Lung (tissue), 12 donors: ENCODE measurements around the gene GCSAM. TPM values are rescaled to one million over a fixed set of nuclear protein-coding genes. Genes with fewer than 3 reads are reported as not detected.

Experiments used
- ATAC-seq: fragments of 200-7000 bp; cut with Tn5 transposase; one replicate; pipeline ENCODE4 v1.9.1; 2020; ENCODE audit warnings: moderate number of reproducible peaks; ENCODE audit not compliant: insufficient read depth, low FRiP score
- DNase-seq, 3 donors: peaks; one replicate each; pipeline ENCODE4 v3.0.0-alpha.2; 2013 to 2017
- H3K27ac ChIP-seq, 2 donors: one replicate each; pipeline ENCODE4 v1.5.1; 2013; ENCODE audit warnings: mild to moderate bottlenecking in 2 of 2, moderate library complexity in 2 of 2, control low read depth in 1 of 2, inconsistent platforms in 1 of 2, low read depth in 1 of 2, low read length in 1 of 2
- H3K27me3 ChIP-seq, 3 donors: one replicate each; pipeline ENCODE4 v1.5.1; 2013; ENCODE audit warnings: low read length in 2 of 3; ENCODE audit not compliant: control insufficient read depth in 3 of 3, insufficient read depth in 3 of 3
- H3K36me3 ChIP-seq, 4 donors: one replicate each; pipeline ENCODE4 v1.5.1; 2013; ENCODE audit warnings: low read length in 4 of 4, mild to moderate bottlenecking in 1 of 4, moderate library complexity in 1 of 4; ENCODE audit not compliant: control insufficient read depth in 4 of 4, insufficient read depth in 4 of 4
- H3K4me1 ChIP-seq, 5 donors: one replicate each; pipeline ENCODE4 v1.5.1; 2013; ENCODE audit warnings: low read length in 5 of 5, mild to moderate bottlenecking in 2 of 5, moderate library complexity in 1 of 5; ENCODE audit not compliant: control insufficient read depth in 5 of 5, insufficient read depth in 5 of 5
- H3K4me3 ChIP-seq: one replicate; pipeline ENCODE4 v1.5.1; 2013; ENCODE audit warnings: mild to moderate bottlenecking, control low read depth, moderate library complexity
- H3K9ac ChIP-seq, 2 donors: one replicate each; pipeline ENCODE4 v1.5.1; 2013; ENCODE audit warnings: low read length in 2 of 2, control low read depth in 1 of 2; ENCODE audit not compliant: insufficient read depth in 1 of 2
- H3K9me3 ChIP-seq, 4 donors: one replicate each; pipeline ENCODE4 v1.5.1; 2013; ENCODE audit warnings: low read length in 3 of 4, mild to moderate bottlenecking in 1 of 4, moderate library complexity in 1 of 4; ENCODE audit not compliant: control insufficient read depth in 4 of 4, insufficient read depth in 3 of 4
- WGBS, 2 donors: extraction: QIAGEN DNeasy Blood & Tissue Kit; methylation state at CpG; one replicate each; pipeline ENCODE4 v1.1.7; 2013; 5-methylcytosine and 5-hydroxymethylcytosine counted together
- polyA plus RNA-seq, 2 donors: library from polyadenylated mRNA; stranded (reverse); fragments of 200-250 nt; gene quantifications; one replicate each; pipeline ENCODE4 v1.2.1, GENCODE V29; 2013
- total RNA-seq, 2 donors: library from RNA; depleted of rRNA in 1 of 2; stranded (reverse); fragments of >200 nt in 1 of 2; gene quantifications; one replicate each; pipeline ENCODE4 v1.2.1, GENCODE V29; 2014 to 2021
- TF ChIP-seq, protein P1 (sequence below): IDR thresholded peaks from 2 replicates; pipeline ENCODE4 v1.5.1; 2012; ENCODE audit warnings: mild to moderate bottlenecking; ENCODE audit errors: control extremely low read depth, extremely low read depth
- donor health status: control.
- donor health status: control.
- donor health status: Bipolar disorder and iron deficiency.
- donor health status: healthy.
- donor health status: DM: yes; HTN: yes; CAD: no.

The GCSAM gene
- total and polyA plus RNA-seq, 4 donors, result 0.14 to 0.97 (median 0.47) TPM

DNA sequence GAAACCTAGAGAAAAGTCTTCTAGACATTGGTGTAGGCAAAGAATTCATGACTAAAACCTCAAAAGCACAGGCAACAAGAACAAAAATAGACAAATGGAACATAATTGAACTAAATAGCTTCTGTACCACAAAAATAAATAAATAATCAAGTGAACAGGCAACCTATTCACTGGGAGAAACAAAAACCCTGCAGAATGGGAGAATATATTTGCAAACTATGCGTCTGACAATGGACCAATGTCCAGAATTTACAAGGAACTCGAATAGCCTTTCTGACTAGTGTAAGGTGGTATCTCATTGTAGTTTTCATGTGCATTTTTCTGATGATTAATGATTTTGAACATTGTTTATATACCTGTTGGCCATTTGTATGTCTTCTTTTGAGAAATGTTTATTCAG lies 37.0 kb upstream of the GCSAM start:
- no peak for ATAC-seq
- Histone ChIP-seq H3K36me3 (no peaks in the 10 kb centered on the region), H3K27me3 (no peaks in the 10 kb centered on the region), H3K9ac (no peak overlapping the region), H3K4me3 (no peak overlapping the region), H3K27ac (no peak overlapping the region), H3K4me1 (no peaks in the 10 kb centered on the region), H3K9me3 (peaks cover 0 to 6% (median 0%) of the 10 kb centered on the region in 4 donors)
- DNase-seq, result no peak
- 89 to 94% methylated on average over 2 of the region's 2 CpGs for WGBS, 2 donors
- TF ChIP-seq, protein P1, sequence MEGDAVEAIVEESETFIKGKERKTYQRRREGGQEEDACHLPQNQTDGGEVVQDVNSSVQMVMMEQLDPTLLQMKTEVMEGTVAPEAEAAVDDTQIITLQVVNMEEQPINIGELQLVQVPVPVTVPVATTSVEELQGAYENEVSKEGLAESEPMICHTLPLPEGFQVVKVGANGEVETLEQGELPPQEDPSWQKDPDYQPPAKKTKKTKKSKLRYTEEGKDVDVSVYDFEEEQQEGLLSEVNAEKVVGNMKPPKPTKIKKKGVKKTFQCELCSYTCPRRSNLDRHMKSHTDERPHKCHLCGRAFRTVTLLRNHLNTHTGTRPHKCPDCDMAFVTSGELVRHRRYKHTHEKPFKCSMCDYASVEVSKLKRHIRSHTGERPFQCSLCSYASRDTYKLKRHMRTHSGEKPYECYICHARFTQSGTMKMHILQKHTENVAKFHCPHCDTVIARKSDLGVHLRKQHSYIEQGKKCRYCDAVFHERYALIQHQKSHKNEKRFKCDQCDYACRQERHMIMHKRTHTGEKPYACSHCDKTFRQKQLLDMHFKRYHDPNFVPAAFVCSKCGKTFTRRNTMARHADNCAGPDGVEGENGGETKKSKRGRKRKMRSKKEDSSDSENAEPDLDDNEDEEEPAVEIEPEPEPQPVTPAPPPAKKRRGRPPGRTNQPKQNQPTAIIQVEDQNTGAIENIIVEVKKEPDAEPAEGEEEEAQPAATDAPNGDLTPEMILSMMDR, result no peak

DNA sequence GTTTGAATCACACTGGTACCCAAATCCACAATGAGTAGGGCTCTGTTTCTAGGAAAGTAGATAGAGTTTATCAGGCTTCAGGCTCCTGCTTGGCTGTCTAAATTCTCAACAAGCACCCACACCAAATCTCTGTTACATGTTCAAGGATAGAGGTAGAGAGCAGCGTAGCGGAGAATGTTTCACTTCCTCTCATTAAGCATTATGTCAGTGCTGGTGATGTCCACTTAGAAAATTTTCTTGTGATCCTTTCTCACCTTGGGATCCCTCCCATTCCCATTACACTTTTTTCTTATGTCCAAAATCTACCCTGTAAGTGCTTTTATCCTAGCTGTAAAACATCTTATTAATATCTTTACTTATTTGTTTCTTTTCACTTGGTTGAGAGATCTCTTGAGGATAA lies 34.7 kb upstream of the GCSAM start:
- WGBS, 2 donors, result 79 to 86% methylated on average over 2 of the region's 2 CpGs
- Histone ChIP-seq H3K9ac (no peak overlapping the region), H3K36me3 (no peaks in the 10 kb centered on the region), H3K27ac (no peak overlapping the region), H3K27me3 (no peaks in the 10 kb centered on the region), H3K4me3 (no peak overlapping the region), H3K4me1 (no peaks in the 10 kb centered on the region), H3K9me3 (peaks cover 0 to 6% (median 0%) of the 10 kb centered on the region in 4 donors)
- TF ChIP-seq, protein P1, result no peak
- ATAC-seq, result no peak
- DNase-seq, result no peak

DNA sequence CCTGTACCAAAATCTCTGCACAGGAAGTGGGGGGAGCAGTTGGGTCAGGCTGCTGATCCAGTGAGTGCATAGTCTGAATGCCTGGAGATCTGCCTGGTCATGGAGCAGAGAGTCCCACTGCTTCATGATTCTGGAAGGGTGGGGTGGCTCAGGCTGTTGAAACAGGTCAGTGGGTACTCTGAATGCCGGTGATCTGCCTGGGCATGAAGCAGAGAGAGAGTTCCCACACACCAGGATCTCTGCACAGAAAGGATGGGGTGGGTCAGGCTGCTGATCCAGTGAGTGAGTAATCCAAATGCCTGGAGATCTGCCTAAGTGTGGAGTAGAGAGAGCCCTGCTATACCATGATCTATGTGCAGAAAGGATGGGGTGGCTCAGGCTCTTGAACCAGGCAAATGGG lies 16.1 kb upstream of the GCSAM start:
- H3K9me3 ChIP-seq, result peaks cover 0 to 13% (median 0%) of the 10 kb centered on the region in 4 donors
- H3K27me3 ChIP-seq, result no peaks in the 10 kb centered on the region
- whole genome bisulfite sequencing, 2 donors, result 94 to 95% methylated on average over 1 of the region's 1 CpG

GRCh38 chr3:112143689-112144088 lies 10.6 kb upstream of the GCSAM start:
- WGBS, 2 donors, result 75 to 80% methylated on average over 1 of the region's 1 CpG
- no peak overlapping the region for H3K4me3 ChIP-seq
- peaks cover 0 to 2% (median 0%) of the 10 kb centered on the region in 4 donors for H3K9me3 ChIP-seq
- H3K4me1 ChIP-seq, result no peaks in the 10 kb centered on the region
- ATAC-seq (no peak), DNase-seq (no peak)
- no peak overlapping the region for H3K27ac ChIP-seq
- TF ChIP-seq, protein P1, result no peak
- no peak overlapping the region for H3K9ac ChIP-seq
- H3K36me3 ChIP-seq, result no peaks in the 10 kb centered on the region
- no peaks in the 10 kb centered on the region for H3K27me3 ChIP-seq

More for the DNA sequence above, 16.1 kb upstream of the GCSAM start:
- no peak overlapping the region for H3K27ac ChIP-seq
- H3K9ac ChIP-seq, result no peak overlapping the region
- TF ChIP-seq, protein P1, result no peak
- H3K4me1 ChIP-seq, result no peaks in the 10 kb centered on the region
- no peak overlapping the region for H3K4me3 ChIP-seq
- peaks cover 0 to 6% (median 0%) of the 10 kb centered on the region in 4 donors for H3K36me3 ChIP-seq
- ATAC-seq, result no peak
- no peak for DNase-seq
